DLD1 (cell line): ENCODE results near the gene MYH7.
"Not testable (repeated sequence)": the region's sequence is repeated elsewhere in the genome, so short reads cannot be mapped to it uniquely, and the experiment has no call there.

Experiments
- in situ Hi-C: cut with HindIII; loops from 2 replicates; pipeline ENCODE4 v1.10.0; 2017; ENCODE audit warnings: low sequenced_read_pairs

MYH7 gene

GRCh38 chr14:23435543-23436326, at the start of gene MYH7:
MYH7 (minus strand) TSS chr14:23435660; CDS start chr14:23433732, 1,928 bp downstream.
- in situ Hi-C loops = no loop called here

GRCh38 chr14:23483236-23483854, 47.9 kb upstream of the MYH7 start:
- in situ Hi-C loops = no loop called here

- in situ Hi-C loops = no loop called here
Observed at GRCh38 chr14:23482823-23483148, 47.3 kb upstream of the MYH7 start.

- in situ Hi-C loops = no loop called here
Observed at GRCh38 chr14:23481979-23482822, 46.7 kb upstream of the MYH7 start.

GRCh38 chr14:23481362-23481970, 46.0 kb upstream of the MYH7 start:
- in situ Hi-C loops = no loop called here

- in situ Hi-C loops = no loop called here
Observed at GRCh38 chr14:23478109-23478759, 42.8 kb upstream of the MYH7 start.

GRCh38 chr14:23470947-23471346, 35.5 kb upstream of the MYH7 start:
- in situ Hi-C loops = no loop called here

GRCh38 chr14:23469906-23470403, 34.5 kb upstream of the MYH7 start:
- in situ Hi-C loops = no loop called here

GRCh38 chr14:23469127-23469905, 33.9 kb upstream of the MYH7 start, which contains the start of gene NGDN:
NGDN (plus strand) TSS chr14:23469703; CDS start chr14:23469716, 13 bp downstream.
- in situ Hi-C loops = no loop called here

- in situ Hi-C loops = no loop called here
Observed at GRCh38 chr14:23468704-23469126, 33.3 kb upstream of the MYH7 start.

- in situ Hi-C loops = no loop called here
Observed at GRCh38 chr14:23465261-23465660, 29.8 kb upstream of the MYH7 start.

- in situ Hi-C loops = no loop called here
Observed at GRCh38 chr14:23464700-23465099, 29.2 kb upstream of the MYH7 start.

- in situ Hi-C loops = no loop called here
Observed at GRCh38 chr14:23460960-23461359, 25.5 kb upstream of the MYH7 start.

GRCh38 chr14:23457587-23458445, 22.4 kb upstream of the MYH7 start:
- in situ Hi-C loops = no loop called here

GRCh38 chr14:23456883-23457586, 21.6 kb upstream of the MYH7 start:
- in situ Hi-C loops = not testable (repeated sequence)

- in situ Hi-C loops = no loop called here
Observed at GRCh38 chr14:23454445-23454856, 19.0 kb upstream of the MYH7 start.

GRCh38 chr14:23452237-23452636, 16.8 kb upstream of the MYH7 start:
- in situ Hi-C loops = no loop called here

GRCh38 chr14:23450379-23450778, 14.9 kb upstream of the MYH7 start:
- in situ Hi-C loops = no loop called here
